Measurements from ENCODE around the gene GPD1.
A peak's percentile ranks its signal among the peaks of the same experiment; 100 is the strongest.

Gene GPD1

DNA sequence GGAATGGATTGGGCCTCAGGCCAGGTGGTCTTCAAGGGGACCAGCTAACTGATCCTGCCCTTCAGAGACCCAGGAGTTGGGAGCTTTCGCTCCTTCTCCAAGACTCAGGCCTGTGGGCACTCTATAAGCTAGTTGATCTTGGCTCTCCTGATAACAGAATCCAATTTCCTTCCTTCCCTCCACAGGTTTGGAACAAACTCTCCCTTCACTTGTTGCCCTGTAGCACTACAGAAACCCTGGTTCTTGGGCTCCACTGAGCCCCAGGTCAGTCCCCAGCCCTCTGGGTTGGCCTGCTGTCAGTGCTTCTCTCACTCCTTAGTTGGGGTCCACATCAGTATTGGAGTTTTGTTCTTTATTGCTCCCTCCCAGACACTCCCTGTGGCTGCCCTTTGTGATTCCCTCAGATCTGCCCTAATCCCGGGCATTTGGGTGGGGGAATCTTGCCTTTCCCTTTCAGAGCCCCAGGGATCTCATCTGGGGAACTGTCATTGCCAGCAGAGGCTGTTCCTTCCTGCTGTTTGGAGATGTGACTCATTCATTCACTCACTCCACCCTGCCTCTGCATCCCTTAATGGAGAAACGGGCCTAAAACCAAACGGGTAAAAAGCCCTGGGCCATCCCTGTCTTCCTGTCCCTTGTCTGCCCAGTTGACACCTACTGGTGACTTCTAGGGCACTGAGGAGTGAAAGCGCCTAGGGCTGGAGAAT lies 4.4 kb upstream of the GPD1 start:
- no peak for FAIRE-seq
- no peak for DNase-seq (ENCODE audit: insufficient read length, low spot score)

DNA sequence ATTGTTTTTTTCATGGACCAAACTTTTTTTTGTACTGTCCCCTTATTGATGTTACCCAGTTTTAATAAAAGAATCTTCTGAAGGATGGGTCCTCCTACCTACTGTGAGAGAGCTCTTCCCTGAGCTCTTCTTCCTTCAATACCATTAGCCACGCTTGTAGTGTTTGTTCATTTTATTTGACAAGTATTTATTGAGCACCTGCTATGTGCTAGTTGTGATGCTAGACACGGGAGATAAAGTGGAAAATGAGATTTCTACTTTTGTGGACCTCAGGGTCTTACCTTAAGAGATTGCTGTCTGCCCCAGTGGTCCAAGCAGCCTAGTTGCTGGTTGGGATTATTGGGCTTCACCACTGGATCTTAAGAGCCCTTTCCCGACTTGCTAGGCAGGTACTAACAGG lies 3.2 kb upstream of the GPD1 start:
- DNase-seq (ENCODE audit: insufficient read length, low spot score), result no peak
- no peak for FAIRE-seq

DNA sequence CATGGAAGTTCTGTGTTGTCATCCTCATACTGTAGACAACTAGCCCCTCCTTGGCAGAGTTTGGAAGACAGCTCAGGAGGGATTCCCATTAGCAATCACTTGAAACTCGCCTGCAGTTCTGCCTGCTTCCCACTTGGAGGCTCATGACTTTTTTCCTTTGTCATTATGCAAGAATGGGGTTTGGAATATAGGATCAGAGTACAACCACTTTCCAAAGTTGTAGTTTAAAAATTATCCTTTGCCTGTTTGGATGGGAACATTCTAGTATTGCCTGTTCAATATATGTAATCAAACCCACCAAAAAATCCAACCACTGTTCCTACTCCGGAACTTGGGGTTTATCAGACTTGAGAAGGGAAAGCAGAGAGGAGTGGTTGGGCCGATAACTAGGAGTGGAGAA lies 2.1 kb upstream of the GPD1 start:
- FAIRE-seq, result no peak
- no peak for DNase-seq (ENCODE audit: insufficient read length, low spot score)

DNA sequence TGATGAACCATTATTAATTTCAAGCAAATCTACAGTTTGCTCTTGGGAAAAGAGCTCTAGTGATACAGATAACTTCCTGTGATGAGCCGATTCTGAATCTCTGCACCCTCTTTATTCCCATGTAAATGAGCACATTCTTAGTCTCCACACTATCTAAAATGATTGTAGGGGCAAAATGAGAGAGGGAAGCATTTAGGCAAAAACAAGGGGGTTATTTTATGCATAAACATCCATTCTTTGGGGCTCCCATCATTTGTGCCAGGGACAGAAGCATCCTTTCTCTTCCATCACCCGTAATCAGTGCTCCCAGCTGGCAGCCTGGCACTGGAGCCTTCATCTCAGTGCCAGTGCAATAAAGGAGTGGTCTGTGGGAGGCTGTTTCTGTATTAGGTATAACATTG lies 1.7 kb upstream of the GPD1 start:
- FAIRE-seq (no peak), DNase-seq (ENCODE audit: insufficient read length, low spot score) (no peak)

DNA sequence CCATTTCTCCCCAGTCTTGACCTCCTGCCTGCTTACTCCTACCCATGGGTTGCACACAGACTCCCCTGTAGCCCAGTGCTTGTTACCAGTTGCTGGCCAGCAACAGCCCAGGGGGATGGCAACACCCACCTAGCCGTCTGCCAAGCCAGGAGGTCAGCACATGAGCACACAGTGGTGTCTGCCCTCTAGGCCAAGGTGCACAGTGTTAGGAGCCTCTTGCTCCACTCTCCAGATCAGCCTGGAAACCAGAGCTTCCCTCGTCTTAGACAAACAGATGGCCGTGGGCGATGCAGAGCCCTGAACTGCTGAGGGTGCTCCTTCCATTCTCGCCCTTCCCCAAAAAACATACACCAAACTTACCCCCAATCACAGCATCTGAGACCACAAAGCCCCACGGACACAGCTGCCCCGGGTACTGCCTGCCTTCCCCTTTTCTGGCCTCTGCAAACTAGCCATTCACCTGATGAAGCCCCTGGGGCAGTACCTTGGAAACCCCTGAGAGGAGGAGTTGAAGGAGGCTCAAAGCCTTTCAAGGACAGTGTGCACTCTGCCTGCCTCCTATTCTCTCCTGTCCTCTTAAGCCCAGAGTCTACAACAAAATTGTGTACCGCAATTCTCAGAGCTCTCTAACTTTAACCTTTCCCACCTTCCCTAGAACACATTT lies 1.0 kb upstream of the GPD1 start:
- no peak for FAIRE-seq
- no peak for DNase-seq (ENCODE audit: insufficient read length, low spot score)

DNA sequence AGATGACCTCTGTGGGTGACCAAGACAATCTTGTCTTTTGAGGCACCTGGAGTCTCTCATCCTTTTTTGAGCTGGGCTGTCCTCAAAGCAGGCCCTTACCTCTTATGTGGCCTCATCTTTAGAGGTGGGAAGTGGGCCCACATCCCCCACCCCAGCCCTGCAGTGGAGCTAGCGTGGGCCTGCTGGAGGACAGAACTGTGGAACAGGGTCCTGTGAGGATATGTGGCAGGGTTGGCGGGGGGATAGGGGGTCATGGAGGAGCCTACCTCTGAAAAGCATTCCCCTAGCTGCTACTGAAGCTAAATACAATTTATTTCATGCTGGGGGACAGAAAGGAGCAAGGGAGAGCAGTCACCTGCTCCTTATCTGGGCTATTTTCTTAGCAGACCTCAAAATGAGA lies 457 bp upstream of the GPD1 start:
- FAIRE-seq (no peak), DNase-seq (ENCODE audit: insufficient read length, low spot score) (no peak)

DNA sequence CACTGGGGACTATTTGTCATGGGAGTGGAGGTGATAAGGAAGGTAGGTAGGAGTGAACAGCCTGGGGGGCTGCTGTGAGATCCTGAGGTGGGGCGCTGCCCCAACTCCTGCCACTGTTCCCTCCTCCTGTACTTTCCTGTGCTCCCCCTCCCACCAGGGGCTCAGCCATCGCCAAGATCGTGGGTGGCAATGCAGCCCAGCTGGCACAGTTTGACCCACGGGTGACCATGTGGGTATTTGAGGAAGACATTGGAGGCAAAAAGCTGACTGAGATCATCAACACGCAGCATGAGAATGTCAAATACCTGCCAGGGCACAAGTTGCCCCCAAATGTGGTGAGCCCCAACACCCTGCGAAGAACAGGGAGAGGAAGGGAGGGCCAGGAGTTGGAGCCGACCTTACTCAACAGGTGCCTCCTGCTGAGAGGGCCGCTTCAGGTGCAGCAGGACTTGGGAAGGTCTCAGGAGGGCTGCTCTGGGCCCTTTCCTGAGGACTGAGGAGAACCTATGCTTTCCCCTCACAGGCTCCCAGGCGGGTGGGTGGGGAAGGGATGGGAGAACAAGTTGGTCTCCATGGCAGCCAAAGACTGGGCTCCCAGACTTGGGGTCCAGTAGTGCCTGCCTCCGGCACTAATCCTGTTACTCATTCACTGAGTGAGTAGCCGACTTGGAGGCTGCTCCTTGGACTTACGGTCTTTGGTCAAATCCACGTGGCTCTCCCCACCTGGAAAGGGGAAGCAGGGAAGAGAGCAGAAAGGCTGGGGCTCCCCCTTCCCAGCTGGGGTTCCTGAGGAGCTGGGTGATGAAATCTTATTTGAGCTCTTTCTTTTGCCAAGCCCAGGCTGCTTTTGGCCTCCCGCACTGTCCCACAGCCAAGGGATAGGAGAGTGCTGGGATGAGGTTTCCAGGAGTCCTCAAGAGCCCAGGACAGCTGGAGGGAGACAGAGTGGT lies 884 bp downstream of the GPD1 start:
- DNase-seq (ENCODE audit: insufficient read length, low spot score), result no peak
- FAIRE-seq, result no peak

DNA sequence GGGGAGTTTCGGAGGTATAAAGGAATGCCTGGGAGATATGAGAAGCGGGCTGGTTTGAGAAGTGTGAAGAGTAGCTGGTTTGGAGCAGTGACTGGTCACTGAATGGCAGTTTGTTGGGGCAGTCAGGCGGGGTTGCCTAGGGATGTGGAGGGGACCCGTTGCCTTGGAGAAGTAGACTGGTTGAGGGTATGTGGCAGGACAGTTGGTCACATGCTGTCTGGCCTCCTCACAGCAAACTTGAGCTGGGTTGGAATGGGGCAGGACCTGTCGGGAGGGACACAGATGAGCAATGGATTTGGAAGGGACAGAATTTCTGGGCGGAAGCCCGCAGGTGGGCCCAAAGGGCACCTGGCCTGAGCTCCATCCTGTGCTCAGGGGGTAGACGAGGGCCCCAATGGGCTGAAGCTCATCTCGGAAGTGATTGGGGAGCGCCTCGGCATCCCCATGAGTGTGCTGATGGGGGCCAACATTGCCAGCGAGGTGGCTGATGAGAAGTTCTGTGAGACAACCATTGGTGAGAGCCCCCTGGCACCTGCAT lies 2.2 kb downstream of the GPD1 start:
- no peak for DNase-seq (ENCODE audit: insufficient read length, low spot score)
- no peak for FAIRE-seq

DNA sequence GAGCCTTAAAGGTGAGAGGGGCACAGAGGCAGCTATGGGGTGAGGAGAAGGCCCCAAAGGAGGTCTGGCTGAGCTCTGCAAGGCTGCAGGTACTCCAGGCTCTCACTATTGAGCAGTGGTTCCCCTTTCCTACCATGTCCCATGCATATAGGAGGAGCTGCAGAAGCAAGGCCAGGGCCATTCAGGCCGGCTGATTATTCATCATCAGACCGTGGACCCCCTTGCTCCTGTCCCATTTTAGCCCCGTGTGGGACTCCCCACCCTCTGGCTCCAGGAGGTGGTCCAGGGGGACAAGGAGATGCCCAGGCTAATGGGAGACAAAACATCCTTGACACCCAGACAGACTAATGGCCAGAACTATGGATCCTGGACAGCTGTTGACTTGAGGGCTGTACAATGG lies 3.1 kb downstream of the GPD1 start:
- no peak for FAIRE-seq

DNA sequence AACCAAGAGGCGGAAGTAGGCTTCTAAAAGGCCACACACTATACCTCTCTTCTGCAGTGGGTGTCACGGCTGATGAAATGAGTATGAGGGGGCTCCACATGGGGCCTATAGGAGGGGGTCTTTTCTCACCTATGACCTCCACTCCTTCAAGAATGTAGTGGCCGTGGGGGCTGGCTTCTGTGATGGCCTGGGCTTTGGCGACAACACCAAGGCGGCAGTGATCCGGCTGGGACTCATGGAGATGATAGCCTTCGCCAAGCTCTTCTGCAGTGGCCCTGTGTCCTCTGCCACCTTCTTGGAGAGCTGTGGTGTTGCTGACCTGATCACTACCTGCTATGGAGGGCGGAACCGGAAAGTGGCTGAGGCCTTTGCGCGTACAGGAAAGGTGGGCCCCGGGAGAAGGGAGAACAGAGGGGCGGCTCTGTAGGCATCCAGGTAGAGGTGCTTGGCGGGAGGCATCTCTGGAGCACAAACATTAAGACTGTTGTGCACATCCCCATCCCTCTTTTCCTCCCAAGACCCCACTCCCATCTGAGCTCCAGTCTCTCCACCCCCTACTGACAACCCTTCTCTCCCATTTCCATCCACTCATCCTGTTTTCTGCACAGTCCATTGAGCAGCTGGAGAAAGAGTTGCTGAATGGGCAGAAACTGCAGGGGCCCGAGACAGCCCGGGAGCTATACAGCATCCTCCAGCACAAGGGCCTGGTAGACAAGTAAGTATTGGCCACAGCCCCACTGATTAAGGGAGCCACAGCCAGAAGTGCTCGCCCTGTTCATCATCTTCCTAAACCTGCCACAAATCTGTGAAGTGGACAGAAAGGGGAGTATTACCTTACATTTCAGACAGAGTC lies 3.8 kb downstream of the GPD1 start:
- FAIRE-seq, result no peak
- DNase-seq (ENCODE audit: insufficient read length, low spot score), result no peak

More for the DNA sequence above, 3.1 kb downstream of the GPD1 start:
- DNase-seq (ENCODE audit: insufficient read length, low spot score), result no peak

DNA sequence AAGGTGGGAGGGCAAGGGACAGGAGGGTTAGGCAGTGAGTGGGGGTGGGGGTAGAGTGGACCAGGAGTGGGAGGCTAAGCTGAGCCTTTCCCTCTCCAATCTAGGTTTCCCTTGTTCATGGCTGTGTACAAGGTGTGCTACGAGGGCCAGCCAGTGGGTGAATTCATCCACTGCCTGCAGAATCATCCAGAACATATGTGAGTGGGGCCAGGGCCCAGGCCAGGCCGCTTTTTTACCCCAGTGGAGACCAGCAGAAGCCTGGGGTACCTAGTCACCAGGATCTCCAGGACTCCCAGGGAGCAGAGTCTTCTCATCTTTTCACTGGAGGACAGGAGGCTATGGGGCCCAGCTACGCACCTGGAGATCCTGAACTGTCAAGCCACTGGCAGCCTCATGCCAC lies 5.5 kb downstream of the GPD1 start:
- no peak for FAIRE-seq

DNA sequence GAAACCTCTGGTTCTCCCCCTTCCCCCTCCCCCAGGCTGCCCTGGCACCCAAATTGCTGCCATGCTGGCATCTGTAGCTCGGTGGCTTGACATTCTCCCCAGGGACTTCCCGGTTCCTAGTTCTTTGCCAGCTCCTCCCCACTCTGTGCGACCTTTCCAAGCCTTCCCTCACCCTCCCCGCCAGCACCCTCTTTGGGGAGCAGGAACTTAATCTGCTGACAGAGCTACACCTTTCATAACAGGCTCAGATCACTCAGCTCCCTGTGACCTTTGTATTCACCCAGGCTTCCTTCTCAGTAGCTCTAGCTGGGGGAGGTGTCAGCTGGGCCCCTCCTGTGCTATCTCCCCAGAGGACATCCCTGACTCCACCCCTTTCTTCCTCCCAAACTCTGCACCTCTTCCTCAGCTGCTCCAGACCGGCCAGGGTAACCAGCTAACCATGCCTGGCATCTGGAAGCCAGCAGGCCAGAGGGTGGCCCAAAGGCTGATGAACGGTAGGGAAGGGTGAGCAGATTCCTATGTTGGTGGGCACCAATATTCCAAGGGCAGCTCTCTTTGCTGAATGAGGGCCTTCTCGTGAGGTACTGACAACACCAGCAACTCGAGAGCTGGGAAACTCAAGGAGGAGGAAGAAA lies 6.4 kb downstream of the GPD1 start:
- peak; percentile 66 for DNase-seq (ENCODE audit: insufficient read length, low spot score)
- FAIRE-seq, result peak; percentile 84

More for the DNA sequence above, 5.5 kb downstream of the GPD1 start:
- DNase-seq (ENCODE audit: insufficient read length, low spot score), result no peak

DNA sequence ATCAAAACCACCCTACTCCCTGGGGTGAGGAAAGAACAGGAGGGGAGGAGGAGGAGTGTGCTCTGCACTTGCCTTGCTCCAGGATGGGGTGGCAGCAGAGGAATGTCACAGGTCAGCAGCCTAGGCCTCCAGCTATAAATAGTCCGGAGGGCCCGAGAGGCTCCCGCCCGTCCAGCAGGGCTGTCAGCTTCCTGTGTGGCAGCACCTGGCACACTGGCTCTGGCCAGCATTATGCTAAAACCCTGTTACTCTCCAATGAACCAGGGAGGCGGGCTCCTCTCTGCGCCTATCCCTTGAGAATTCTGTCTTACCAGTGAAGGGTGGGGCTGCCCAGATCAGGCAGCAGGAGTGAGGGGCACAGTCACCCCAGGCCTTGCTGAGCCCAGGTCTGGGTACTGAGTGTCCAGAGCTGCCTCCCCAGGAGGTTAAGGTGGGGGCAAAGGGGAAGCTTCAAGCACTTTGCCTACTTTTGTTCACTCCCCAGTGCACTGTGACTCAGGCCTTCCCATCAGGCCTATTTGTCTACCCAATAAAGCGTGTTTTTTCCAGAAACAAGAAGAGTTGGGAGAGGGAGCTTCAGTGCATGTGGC lies 7.0 kb downstream of the GPD1 start:
- peak; percentile 23 for DNase-seq (ENCODE audit: insufficient read length, low spot score)

DNA sequence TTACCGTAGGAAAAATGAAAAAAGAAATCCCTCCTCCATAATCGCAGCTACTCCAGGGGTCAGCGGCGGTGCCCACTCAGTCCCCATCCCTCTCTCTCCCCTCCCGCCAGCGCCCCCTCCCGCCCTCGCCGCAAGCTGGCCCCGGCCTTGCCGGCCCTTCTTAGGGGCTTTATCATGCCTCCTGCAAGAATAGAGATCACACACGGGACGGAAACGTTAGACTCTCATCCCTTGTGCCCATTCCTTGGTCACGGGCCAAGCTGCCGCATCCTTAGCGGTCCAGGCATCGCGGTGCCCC lies 7.5 kb downstream of the GPD1 start:
- DNase-seq (ENCODE audit: insufficient read length, low spot score), result no peak
- FAIRE-seq, result no peak

More for the DNA sequence above, 7.0 kb downstream of the GPD1 start:
- FAIRE-seq, result no peak

DNA sequence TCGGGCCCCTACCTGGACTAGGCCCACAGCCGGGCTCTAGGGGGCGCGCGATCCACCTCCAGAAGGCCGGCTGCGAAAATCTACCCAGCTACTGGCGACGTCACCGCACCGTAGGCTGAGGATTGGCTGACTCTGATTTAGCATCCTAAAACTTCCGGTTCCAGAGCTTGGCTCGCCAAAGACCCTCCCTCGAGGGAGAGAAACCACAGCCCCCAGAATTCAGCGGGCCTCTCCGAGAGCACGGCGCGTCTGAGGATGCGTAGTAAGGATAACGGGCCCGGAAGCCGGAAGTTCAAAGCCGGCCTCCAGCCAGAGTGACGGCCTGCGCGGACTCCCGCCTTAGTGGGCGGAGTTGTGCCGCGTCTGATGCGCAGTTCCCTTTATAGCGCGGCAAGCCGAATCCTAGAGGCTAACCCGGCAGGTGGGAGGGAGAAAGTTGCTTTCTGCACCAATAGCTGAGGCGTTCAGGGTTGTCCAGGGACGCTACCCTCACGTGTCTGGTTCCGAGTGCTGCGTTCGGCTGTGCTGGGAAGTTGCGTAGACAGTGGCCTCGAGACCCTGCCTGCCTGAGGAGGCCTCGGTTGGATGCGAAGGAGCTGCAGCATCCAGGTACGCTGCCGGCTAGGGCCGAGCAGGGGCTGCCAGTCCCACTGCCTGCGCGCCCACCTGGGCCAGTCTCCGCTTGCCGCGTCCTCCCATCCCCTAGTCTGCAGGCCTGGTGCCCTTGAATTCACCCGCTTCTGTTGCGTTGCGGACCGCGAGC lies 8.1 kb downstream of the GPD1 start, which contains the start of gene COX14:
TSS of gene COX14 (plus strand) at position 544 of the 763 bp plus-strand sequence. CDS start 7,808 bp downstream, outside the sequence.
- FAIRE-seq (peak; percentile 96), DNase-seq (ENCODE audit: insufficient read length, low spot score) (peak; percentile 84)

DNA sequence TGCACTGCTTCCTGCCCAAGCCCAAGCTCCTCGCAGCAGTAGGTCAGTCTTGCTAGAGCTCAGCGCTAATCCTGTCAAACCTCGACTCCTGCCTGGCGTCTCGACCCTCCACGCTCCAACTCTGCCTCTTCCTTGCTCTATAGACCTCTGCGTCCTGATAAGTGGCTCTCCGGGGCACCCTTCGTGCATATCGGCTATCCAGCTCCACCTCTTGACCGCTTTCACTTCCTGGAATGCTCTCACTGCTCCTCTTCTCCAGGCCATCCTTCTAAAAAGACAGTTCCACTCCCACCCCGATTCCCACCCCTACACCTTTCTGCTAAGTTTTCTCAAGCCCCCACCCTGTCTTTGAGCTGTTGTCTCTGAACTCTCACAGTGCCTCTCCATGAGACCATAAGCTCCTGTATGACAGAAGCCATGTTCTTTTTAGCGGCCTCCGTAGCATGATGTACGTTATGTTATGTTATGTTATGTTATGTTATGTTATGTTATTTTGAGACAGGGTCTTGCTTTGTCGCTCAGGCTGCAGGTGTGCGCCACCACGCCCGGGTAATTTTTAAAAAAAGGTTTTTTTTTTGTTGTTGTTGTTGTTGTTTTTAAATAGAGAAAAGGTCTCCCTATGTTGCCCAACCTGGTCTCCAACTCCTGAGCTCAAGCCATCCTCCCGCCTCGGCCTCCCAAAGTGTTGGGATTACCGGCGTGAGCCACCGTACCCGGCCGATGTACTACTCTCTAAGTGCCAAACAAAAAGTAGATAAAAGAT lies 8.8 kb downstream of the GPD1 start:
- FAIRE-seq (no peak), DNase-seq (ENCODE audit: insufficient read length, low spot score) (no peak)

DNA sequence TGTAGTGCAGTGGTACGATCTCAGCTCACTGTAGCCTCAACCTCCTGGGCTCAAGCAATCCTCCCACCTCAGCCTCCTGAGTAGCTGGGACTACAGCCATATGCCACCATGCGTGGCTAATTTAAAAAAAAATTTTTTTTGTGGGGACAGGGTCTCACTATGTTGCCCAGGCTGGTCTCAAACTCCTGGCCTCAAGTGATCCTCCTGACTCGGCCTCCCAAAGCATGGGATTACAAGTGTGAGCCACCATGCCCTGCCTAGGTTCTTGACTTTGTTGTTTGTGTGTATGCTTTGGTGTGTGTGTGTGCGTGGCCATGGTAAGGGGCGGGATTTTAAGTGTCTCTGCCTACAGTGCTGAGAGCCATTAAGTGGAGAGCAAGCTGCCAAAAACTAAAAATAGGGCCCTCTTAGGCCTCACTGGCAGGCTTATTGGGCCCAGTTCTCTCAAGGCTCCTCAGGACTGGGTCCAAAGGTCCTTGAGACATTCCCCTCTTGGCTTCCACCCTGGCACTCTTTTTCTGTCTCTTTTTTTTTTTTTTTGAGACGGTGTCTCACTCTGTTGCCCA lies 13.3 kb downstream of the GPD1 start:
- no peak for FAIRE-seq
- DNase-seq (ENCODE audit: insufficient read length, low spot score), result no peak

DNA sequence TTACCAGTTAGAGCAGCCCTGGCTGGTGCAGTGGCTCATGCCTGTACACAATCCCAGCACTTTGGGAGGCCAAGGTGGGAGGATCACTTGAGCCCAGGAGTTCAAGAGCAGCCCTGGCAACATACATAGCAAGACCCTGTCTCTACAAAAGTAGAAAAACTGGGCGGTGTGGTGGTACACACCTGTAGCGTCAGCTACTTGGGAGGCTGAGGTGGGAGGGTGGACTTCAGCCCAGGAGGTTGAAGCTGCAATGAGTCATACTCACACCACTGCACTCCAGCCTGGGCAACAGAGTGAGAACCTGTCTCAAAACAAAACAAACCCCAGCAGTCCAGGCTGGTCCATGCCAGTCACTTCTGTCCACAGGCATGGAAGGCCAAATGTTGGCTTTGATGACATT lies 15.6 kb downstream of the GPD1 start:
- no peak for FAIRE-seq
- DNase-seq (ENCODE audit: insufficient read length, low spot score), result no peak
